NCI-H146 (cell line): ENCODE data around the gene RBM18.

Experiments used
- DNase-seq: peaks from one replicate; lab custom pipeline; 2025; lab: John Stamatoyannopoulos, UW

Gene RBM18

GRCh38 chr9:122204055-122204454 lies 60.6 kb downstream of the RBM18 start:
- no peak for DNase-seq

DNA sequence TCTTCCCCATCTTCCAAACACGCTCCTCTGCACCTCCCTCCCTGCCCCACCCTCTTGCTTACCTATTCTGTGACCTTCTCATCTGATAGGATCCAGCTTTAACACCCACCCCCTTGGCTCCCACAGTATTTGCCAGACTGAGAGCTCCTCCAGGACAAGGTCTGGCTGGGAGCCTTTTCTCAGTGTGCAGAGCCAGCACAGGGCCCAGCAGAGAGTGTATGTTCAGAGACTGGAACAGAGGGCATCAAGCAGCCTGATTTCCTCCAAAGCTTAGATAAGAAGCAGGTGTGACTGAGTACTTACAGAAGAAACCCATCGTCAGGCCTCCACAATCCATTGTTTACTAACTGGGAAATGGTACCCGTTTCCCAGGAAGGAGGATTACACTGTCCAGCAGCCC lies 62.5 kb downstream of the RBM18 start:
- no peak for DNase-seq

- DNase-seq, result no peak
Observed at GRCh38 chr9:122201641-122202040, 63.0 kb downstream of the RBM18 start.

GRCh38 chr9:122200960-122201595 lies 63.6 kb downstream of the RBM18 start:
- no peak for DNase-seq

DNA sequence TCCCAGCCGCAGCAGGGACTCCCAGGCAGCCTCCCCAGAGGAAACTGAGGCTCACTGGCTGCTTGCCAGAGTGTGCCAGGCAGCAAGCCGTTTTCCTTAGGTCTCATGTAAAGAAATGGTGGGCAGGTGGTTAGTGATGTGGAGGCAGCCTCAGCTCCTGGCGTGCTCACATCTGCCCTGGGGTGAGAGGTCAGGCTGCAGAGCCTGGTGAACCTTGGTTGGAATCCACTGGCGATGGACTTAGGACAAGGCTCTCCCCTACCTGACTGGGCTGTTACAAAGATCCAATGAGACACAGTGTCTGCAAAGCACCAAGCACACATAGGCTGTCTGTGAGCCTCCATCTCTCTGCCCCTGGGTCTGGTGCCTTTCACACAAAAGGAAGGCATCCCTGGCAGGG lies 66.8 kb downstream of the RBM18 start:
- DNase-seq, result no peak

DNA sequence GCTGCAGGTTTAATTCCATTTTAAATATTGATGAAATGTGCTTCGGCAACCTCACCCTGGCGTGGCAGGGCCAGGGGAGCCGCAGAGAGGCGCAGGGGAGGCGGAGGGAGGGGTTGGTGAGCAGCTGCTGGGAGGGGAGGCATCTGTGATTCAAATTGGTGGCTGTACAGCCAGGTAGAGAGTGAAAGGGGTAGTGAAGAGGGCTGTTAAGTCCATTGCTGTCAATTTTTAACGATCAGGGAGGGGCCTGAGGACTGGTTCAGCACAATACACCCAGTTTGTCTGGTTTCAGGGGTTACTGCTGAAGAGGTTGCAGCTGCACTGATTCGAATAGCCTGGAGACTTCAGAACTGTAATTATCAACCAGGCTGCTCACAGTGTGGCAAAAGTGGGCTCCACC lies 67.2 kb downstream of the RBM18 start:
- DNase-seq, result no peak

DNA sequence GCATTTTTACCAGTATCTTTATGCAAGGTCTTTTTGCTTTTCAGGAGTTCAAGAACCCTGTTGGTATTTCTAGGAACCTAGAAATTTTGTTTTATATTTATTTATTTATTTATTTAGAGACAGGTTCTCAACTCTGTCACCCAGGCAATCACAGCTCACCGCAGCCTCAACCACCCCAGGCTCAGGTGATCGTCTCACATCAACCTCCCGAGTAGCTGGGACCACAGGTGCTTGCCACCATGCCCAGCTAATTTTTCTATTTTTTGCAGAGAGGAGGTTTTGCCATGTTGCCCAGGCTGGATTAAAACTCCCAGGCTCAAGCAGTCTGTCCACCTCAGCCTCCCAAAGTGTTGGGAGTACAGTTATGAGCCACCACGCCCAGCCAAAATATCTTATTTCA lies 68.8 kb downstream of the RBM18 start:
- DNase-seq, result no peak

DNA sequence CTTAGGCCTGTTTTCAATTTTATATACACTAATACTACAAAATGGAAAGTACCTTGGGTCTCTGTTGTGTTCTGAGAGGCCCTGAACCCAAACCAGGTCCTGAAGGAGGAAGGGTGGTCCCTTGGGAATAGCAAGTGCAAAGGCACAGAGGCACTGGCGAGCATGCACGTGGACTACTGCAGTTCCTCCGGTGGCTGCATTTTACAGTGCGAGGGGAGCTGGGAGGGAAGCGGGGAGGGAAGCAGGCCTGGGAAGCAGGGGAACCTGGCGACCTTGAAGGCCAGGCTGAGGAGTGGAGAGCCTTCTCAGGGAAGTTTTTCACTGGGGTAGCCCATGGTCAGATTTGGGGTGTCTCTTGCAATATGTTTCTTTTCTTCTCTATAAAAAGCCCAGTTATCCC lies 71.0 kb downstream of the RBM18 start:
- no peak for DNase-seq

GRCh38 chr9:122192914-122193525 lies 71.6 kb downstream of the RBM18 start:
- DNase-seq, result no peak

- DNase-seq, result no peak
Observed at GRCh38 chr9:122192261-122192875, 72.3 kb downstream of the RBM18 start.

- DNase-seq, result no peak
Observed at GRCh38 chr9:122191584-122191983, 73.1 kb downstream of the RBM18 start.

DNA sequence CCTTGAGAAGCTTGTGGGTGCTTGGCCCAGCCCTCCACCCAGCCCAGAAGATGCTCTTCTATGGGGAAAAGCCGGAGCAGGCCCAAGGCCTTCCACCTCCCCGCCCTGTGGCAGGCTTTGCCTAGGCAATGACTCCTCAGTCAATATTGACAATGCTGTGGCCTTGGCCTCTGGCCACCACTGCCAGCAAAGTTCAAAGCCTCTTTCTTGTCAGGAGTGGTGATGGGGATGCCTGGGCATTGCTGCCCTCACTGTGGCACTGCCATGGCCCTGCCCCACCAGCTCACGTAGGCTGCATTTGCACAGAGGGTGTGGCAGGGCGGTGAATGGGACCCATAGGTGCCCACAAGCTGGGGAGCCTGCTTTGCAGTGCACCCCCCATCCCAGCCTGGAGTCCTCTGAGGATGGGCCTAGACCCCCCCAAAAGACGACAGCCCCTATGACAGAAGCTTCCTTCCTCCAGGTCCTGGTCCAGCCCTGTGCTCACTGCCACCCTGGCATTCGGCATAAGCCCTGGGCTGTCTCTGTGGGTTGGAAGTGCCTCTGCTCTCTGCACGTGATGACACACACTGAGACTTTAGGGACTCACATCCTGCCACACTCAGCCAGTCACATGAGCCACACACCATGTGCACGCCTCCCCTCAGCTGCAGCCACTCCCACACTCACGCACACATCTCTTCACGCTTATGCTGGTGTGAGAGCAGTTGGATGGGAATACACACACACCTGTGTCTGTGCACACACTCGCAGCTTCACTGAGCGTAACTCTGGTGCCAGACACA lies 73.9 kb downstream of the RBM18 start:
- DNase-seq, result no peak

DNA sequence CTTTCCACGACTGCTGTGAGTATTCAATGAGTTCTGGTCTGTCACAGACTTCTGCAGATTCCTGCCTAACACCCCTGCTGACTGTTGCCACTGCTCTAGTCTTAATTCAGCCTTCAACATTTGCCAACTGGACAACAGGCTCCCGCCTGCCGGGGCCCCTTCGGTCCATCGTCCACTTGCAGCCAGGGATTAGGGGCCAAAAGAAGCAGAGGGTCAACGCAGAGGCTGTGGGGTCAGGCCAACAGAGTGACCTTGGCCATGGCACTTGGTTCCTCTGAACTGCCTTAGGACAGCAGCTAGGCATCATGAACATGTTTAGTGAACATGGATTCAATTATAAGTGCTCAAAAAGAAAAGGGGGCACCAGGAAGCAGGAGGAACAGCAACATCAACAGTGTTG lies 76.3 kb downstream of the RBM18 start:
- no peak for DNase-seq
